Measurements from ENCODE around the gene ZDBF2. TPM values are rescaled to one million over a fixed set of nuclear protein-coding genes. Genes with fewer than 3 reads are reported as not detected.

ZDBF2 gene
- total and polyA plus RNA-seq, 2 donors (not counting 1 experiment from before 2014, with no cell fraction given), result 6.3 to 11.6 TPM

- Histone ChIP-seq H3K27me3 (ENCODE audit: control insufficient read depth, insufficient read depth, low read length) (no peaks in the 10 kb centered on the region), H3K27ac (ENCODE audit: insufficient read depth, low read length) (no peak overlapping the region), H4K20me1 (ENCODE audit: control insufficient read depth, extremely low read depth, insufficient read depth, low read length) (no peaks in the 10 kb centered on the region), H3K4me1 (ENCODE audit: control insufficient read depth, extremely low read depth, insufficient read depth, low read length) (no peaks in the 10 kb centered on the region), H3K4me3 (replicated peaks in 1 of 4; ENCODE audit: control extremely low read depth in 1 of 4, insufficient read depth in 1 of 4, low read depth in 3 of 4, low read length in 4 of 4) (no peak overlapping the region), H3K79me2 (ENCODE audit: control insufficient read depth, insufficient read depth, low read length) (no peaks in the 10 kb centered on the region), H3K9ac (ENCODE audit: insufficient read depth, low read length) (no peak overlapping the region), H3K4me2 (ENCODE audit: extremely low read depth, insufficient read depth, low read length) (no peak overlapping the region), H2AFZ (ENCODE audit: low read length) (no peak overlapping the region), H3K36me3 (ENCODE audit: control insufficient read depth, insufficient read depth, low read length) (no peaks in the 10 kb centered on the region), H3K9me3 (ENCODE audit: control insufficient read depth, insufficient read depth, low read depth, low read length) (no peaks in the 10 kb centered on the region)
- TF ChIP-seq CTCF (conservative IDR thresholded peaks at IDR 0.05 in 1 of 2, IDR thresholded peaks at IDR 0.05 in 1 of 2; ENCODE audit: low read depth in 1 of 2, low read length in 2 of 2) (no peak), EZH2 (IDR thresholded peaks at IDR 0.05; ENCODE audit: low read length, missing control alignments) (no peak)
- no peak for DNase-seq (ENCODE audit: low read depth in 2 of 2)
Measured at GRCh38 chr2:206361407-206362045, 87.1 kb downstream of the ZDBF2 start.

Other genes with a start within 250 kb of the ZDBF2 start
- gene INO80D, start 188.5 kb upstream of the ZDBF2 start, total RNA-seq, result 5.1 and 7.4 TPM in 2 replicates
- gene INO80D, start 188.5 kb upstream of the ZDBF2 start, polyA plus RNA-seq, result 4.2 and 4.8 TPM in 2 replicates
- gene NDUFS1, start 115.2 kb upstream of the ZDBF2 start, total RNA-seq, result 81.2 and 133 TPM in 2 replicates
- gene NDUFS1, start 115.2 kb upstream of the ZDBF2 start, polyA plus RNA-seq, result 118 and 128 TPM in 2 replicates
- 439 and 578 TPM in 2 replicates for gene EEF1B2, start 114.8 kb upstream of the ZDBF2 start, total RNA-seq
- 936 and 984 TPM in 2 replicates for gene EEF1B2, start 114.8 kb upstream of the ZDBF2 start, polyA plus RNA-seq
- 2.3 and 3.1 TPM in 2 replicates for gene ADAM23, start 168.9 kb downstream of the ZDBF2 start, total RNA-seq
- gene ADAM23, start 168.9 kb downstream of the ZDBF2 start, polyA plus RNA-seq, result 2.7 and 9.5 TPM in 2 replicates

Data from fibroblast of lung (primary cell).